IPS DF 4.7 (cell line): ENCODE results near the gene HDLBP.
"Not testable (repeated sequence)": the region's sequence is repeated elsewhere in the genome, so short reads cannot be mapped to it uniquely, and the experiment has no call there.

Experiments used
- DNase-seq: peaks from one replicate; pipeline ENCODE4 v3.0.0-alpha.2; 2013; ENCODE audit warnings: low spot score; ENCODE audit errors: extremely low read depth

Gene HDLBP

GRCh38 chr2:241279413-241279812 is 36.1 kb downstream of the HDLBP start:
- no peak for DNase-seq

- DNase-seq: not testable (repeated sequence)
Measured at GRCh38 chr2:241278306-241278705, 37.2 kb downstream of the HDLBP start.

GRCh38 chr2:241275910-241276309 is 39.6 kb downstream of the HDLBP start:
- DNase-seq: no peak

GRCh38 chr2:241275504-241275903 is 40.0 kb downstream of the HDLBP start:
- no peak for DNase-seq

- DNase-seq: no peak
Measured at GRCh38 chr2:241274127-241274526, 41.3 kb downstream of the HDLBP start.

- DNase-seq: no peak
Measured at GRCh38 chr2:241273210-241274020, 42.1 kb downstream of the HDLBP start.

- DNase-seq: no peak
Measured at GRCh38 chr2:241272303-241273209, 42.9 kb downstream of the HDLBP start.

- no peak for DNase-seq
Measured at GRCh38 chr2:241271706-241272302, 43.7 kb downstream of the HDLBP start.

- DNase-seq: no peak
Measured at GRCh38 chr2:241270531-241270930, 44.9 kb downstream of the HDLBP start.

GRCh38 chr2:241269707-241270520 is 45.6 kb downstream of the HDLBP start:
- DNase-seq: no peak

GRCh38 chr2:241268716-241269445 is 46.6 kb downstream of the HDLBP start:
- DNase-seq: no peak

GRCh38 chr2:241268306-241268705 is 47.2 kb downstream of the HDLBP start:
- DNase-seq: no peak

- DNase-seq: no peak
Measured at GRCh38 chr2:241267249-241268067, 48.0 kb downstream of the HDLBP start.

GRCh38 chr2:241265506-241265905 is 50.0 kb downstream of the HDLBP start:
- DNase-seq: no peak

- DNase-seq: no peak
Measured at GRCh38 chr2:241263061-241263460, 52.4 kb downstream of the HDLBP start.

- DNase-seq: no peak
Measured at GRCh38 chr2:241261628-241262027, 53.8 kb downstream of the HDLBP start.

- DNase-seq: no peak
Measured at GRCh38 chr2:241260911-241261310, 54.6 kb downstream of the HDLBP start.

- DNase-seq: no peak
Measured at GRCh38 chr2:241258505-241259280, 56.8 kb downstream of the HDLBP start.
